ENCODE results near the gene FRMPD3. TPM values are rescaled to one million over a fixed set of nuclear protein-coding genes. Genes with fewer than 3 reads are reported as not detected.

Gene FRMPD3
- total RNA-seq, 1 donor from 2014 or later, result not detected

- no peak for DNase-seq (ENCODE audit: low read depth in 2 of 2)
Observed at GRCh38 chrX:107480272-107480671, 30.8 kb downstream of the FRMPD3 start.

GRCh38 chrX:107482046-107482445, 32.6 kb downstream of the FRMPD3 start:
- DNase-seq (ENCODE audit: low read depth in 2 of 2), result no peak

- no peak for DNase-seq (ENCODE audit: low read depth in 2 of 2)
Observed at GRCh38 chrX:107484002-107484726, 34.7 kb downstream of the FRMPD3 start.

GRCh38 chrX:107485013-107485412, 35.6 kb downstream of the FRMPD3 start:
- no peak for DNase-seq (ENCODE audit: low read depth in 2 of 2)

GRCh38 chrX:107493141-107493540, 43.7 kb downstream of the FRMPD3 start:
- DNase-seq (ENCODE audit: low read depth in 2 of 2), result no peak

GRCh38 chrX:107496786-107497185, 47.3 kb downstream of the FRMPD3 start:
- DNase-seq (ENCODE audit: low read depth in 2 of 2), result no peak

Other genes with a start within 250 kb of the FRMPD3 start
- gene NUP62CL, start 243.2 kb upstream of the FRMPD3 start, total RNA-seq, result 0.13 TPM in 1 of 2 replicates, not detected in the other
- gene DNAAF6, start 243.0 kb upstream of the FRMPD3 start, total RNA-seq, result not detected in 2 replicates
- 21.1 and 23.0 TPM in 2 replicates for gene PRPS1, start 178.9 kb downstream of the FRMPD3 start, total RNA-seq

Measured in dermis microvascular lymphatic vessel endothelial cell (primary cell).